Endothelial cell of umbilical vein (primary cell): ENCODE measurements around the gene CDC25C. TPM values are rescaled to one million over a fixed set of nuclear protein-coding genes. Genes with fewer than 3 reads are reported as not detected.
A peak's percentile ranks its signal among the peaks of the same experiment; 100 is the strongest.

Experiments
- BruUV-seq: library from RNA; stranded (reverse); fragments of 400-500 nt; replicated peaks from 2 replicates; lab custom pipeline; 2021; lab: Mats Ljungman, UMichigan
- CTCF ChIA-PET: fragments of 300-600, 350-600 bp; sonication (Branson Sonifier 250); formaldehyde crosslinking; loops from one replicate; lab custom pipeline; 2021; ENCODE audit warnings: antibody characterized with exemption, inconsistent platforms; lab: Charles Lee
- POLR2A ChIA-PET: fragments of 300-600, 350-600 bp; sonication (Branson Sonifier 250); formaldehyde crosslinking; loops from one replicate; lab custom pipeline; 2021; ENCODE audit warnings: antibody characterized with exemption, inconsistent platforms; lab: Charles Lee
- DNase-seq: peaks from one replicate; pipeline ENCODE4 v3.0.0-alpha.2; 2011; ENCODE audit warnings: low read depth, low spot score
- FAIRE-seq: peaks from 2 replicates; lab custom pipeline; 2011; peaks lifted over from hg19 to GRCh38; lab: Jason Lieb, UNC
- H2AFZ ChIP-seq: 2 replicates; pipeline ENCODE4 v1.6.0; 2012; ENCODE audit warnings: low read depth, low read length, control low read depth, inconsistent platforms
- H3K27ac ChIP-seq: 2 replicates; pipeline ENCODE4 v1.5.1; 2011; ENCODE audit warnings: low read depth, mild to moderate bottlenecking, control low read depth, low read length, moderate library complexity; ENCODE audit not compliant: insufficient read depth
- H3K27me3 ChIP-seq, 2 experiments: 2 replicates each; pipeline versions ENCODE4 v1.6.0 to v1.6.1; 2011; ENCODE audit warnings: low read length in 2 of 2, mixed read lengths in 1 of 2; ENCODE audit not compliant: control insufficient read depth in 2 of 2, insufficient read depth in 2 of 2
- H3K36me3 ChIP-seq, 2 experiments: 2 replicates in 1 of 2; 3 replicates in 1 of 2; pipeline ENCODE4 v1.5.1; 2011; ENCODE audit warnings: low read length in 2 of 2, mild to moderate bottlenecking in 1 of 2, moderate library complexity in 1 of 2; ENCODE audit not compliant: control insufficient read depth in 2 of 2, insufficient read depth in 2 of 2; ENCODE audit errors: extremely low read depth in 1 of 2
- H3K4me1 ChIP-seq: 3 replicates; pipeline ENCODE4 v1.5.1; 2011; ENCODE audit warnings: mild to moderate bottlenecking, low read length; ENCODE audit not compliant: control insufficient read depth, insufficient read depth; ENCODE audit errors: extremely low read depth
- H3K4me2 ChIP-seq: 2 replicates; pipeline ENCODE4 v1.6.1; 2011; ENCODE audit warnings: low read length, control low read depth, mixed read lengths; ENCODE audit not compliant: insufficient read depth
- H3K4me3 ChIP-seq, 3 experiments: fragments of 200-600 bp in 1 of 3; sonication (generic), shearing (Covaris generic) in 1 of 3; replicated peaks in 1 of 3; 2 replicates each; pipeline ENCODE4 v1.5.1; 2011 to 2016; ENCODE audit warnings: control low read depth in 3 of 3, low read length in 3 of 3, mild to moderate bottlenecking in 2 of 3, inconsistent platforms in 1 of 3, low read depth in 1 of 3, moderate library complexity in 1 of 3; ENCODE audit not compliant: insufficient read depth in 1 of 3
- H3K79me2 ChIP-seq: 2 replicates; pipeline ENCODE4 v1.6.0; 2012; ENCODE audit warnings: low read length, inconsistent platforms; ENCODE audit not compliant: control insufficient read depth, insufficient read depth
- H3K9ac ChIP-seq: replicated peaks from 2 replicates; pipeline ENCODE3; 2011; ENCODE audit warnings: low read length, control low read depth; ENCODE audit not compliant: insufficient read depth; ENCODE audit errors: extremely low read depth
- H3K9me1 ChIP-seq: replicated peaks from 3 replicates; pipeline ENCODE4 v1.6.0; 2011; ENCODE audit warnings: mild to moderate bottlenecking, low read length; ENCODE audit not compliant: control insufficient read depth, insufficient read depth; ENCODE audit errors: extremely low read depth
- H3K9me3 ChIP-seq: replicated peaks from 2 replicates; pipeline ENCODE4 v1.5.1; 2012; ENCODE audit warnings: low read length, inconsistent platforms; ENCODE audit not compliant: control insufficient read depth, insufficient read depth
- H4K20me1 ChIP-seq: replicated peaks from 2 replicates; pipeline ENCODE3; 2011; ENCODE audit warnings: mild to moderate bottlenecking, low read length; ENCODE audit not compliant: control insufficient read depth, insufficient read depth; ENCODE audit errors: extremely low read depth
- CTCF ChIP-seq, 2 donors: IDR thresholded peaks; 1 replicate in 1 of 2; 2 replicates in 1 of 2; pipeline ENCODE4 v1.5.1; 2011; ENCODE audit warnings: low read length in 2 of 2, mild to moderate bottlenecking in 2 of 2, moderate library complexity in 2 of 2, control low read depth in 1 of 2, inconsistent platforms in 1 of 2, low read depth in 1 of 2; ENCODE audit not compliant: insufficient read depth in 1 of 2; ENCODE audit errors: extremely low read depth in 1 of 2
- EZH2 ChIP-seq: IDR thresholded peaks from 2 replicates; pipeline ENCODE4 v1.6.1; 2012; ENCODE audit warnings: borderline replicate concordance, low read depth, mild to moderate bottlenecking, moderate library complexity, low read length, inconsistent platforms; ENCODE audit not compliant: severe bottlenecking
- FOS ChIP-seq: IDR thresholded peaks from 2 replicates; pipeline ENCODE4 v1.6.1; 2011; ENCODE audit warnings: mild to moderate bottlenecking, low read length, moderate library complexity, borderline replicate concordance; ENCODE audit not compliant: insufficient read depth
- JUN ChIP-seq: IDR thresholded peaks from 2 replicates; pipeline ENCODE4 v1.6.1; 2011; ENCODE audit warnings: borderline replicate concordance, low read depth; ENCODE audit not compliant: insufficient read length, insufficient read depth
- MAX ChIP-seq: IDR thresholded peaks from 2 replicates; pipeline ENCODE4 v1.6.1; 2011; ENCODE audit not compliant: insufficient read depth, insufficient read length
- POLR2A ChIP-seq: IDR thresholded peaks from 2 replicates; pipeline ENCODE4 v1.6.1; 2012; ENCODE audit warnings: low read depth, mild to moderate bottlenecking, control low read depth, low read length
- dilution Hi-C: fragments of 300-500 bp; cut with MboI; formaldehyde crosslinking; loops from one replicate; pipeline ENCODE4 v1.15.0; 2019; ENCODE audit warnings: low sequenced_read_pairs; ENCODE audit not compliant: extremely low pct_ligation_motif_present
- intact Hi-C: fragments of 100-400 bp; cut with micrococcal nuclease; formaldehyde crosslinking; loops from one replicate; pipeline ENCODE4 v1.10.0; 2022
- polyA plus RNA-seq, 4 experiments: library from polyadenylated mRNA; depleted of rRNA in 3 of 4; stranded (reverse) in 3 of 4; unstranded in 1 of 4; fragments of >200 nt; gene quantifications; 2 replicates each; pipeline versions ENCODE4 v1.2.1 to v1.2.3, GENCODE V29; 2011 to 2012; ENCODE audit warnings: missing spikeins in 1 of 4
- total RNA-seq: library from RNA; stranded (reverse); gene quantifications from 2 replicates; pipeline ENCODE4 v1.2.3, GENCODE V29; 2021

CDC25C gene
- total and polyA plus RNA-seq, 2 donors (not counting 3 experiments of a cell fraction or from before 2014, with no cell fraction given), result 8.1 to 13.6 TPM

- H4K20me1 ChIP-seq, result peaks cover 3% of the 10 kb centered on the region
- TF ChIP-seq EZH2 (no peak), FOS (peak; percentile 17)
- no peak overlapping the region for H3K4me3 ChIP-seq
- peak overlapping the region; percentile 61 for H3K4me2 ChIP-seq
- FAIRE-seq, result no peak
- no peaks in the 10 kb centered on the region for H3K9me1 ChIP-seq
- ChIA-PET POLR2A (no interaction called here), CTCF (interaction anchor here (1.0 to 6.6 kb wide), 3 partner anchors 16 to 148 kb away, joined by 3 to 71 read pairs (median 3); partner anchors contain the start of gene KDM3B)
- intact Hi-C loops, result loop anchor here (2.0 kb wide), 1 partner anchor 16 kb away; the partner anchor contains the start of gene KDM3B
- DNase-seq, result peak; percentile 40
- H3K9me3 ChIP-seq, result no peaks in the 10 kb centered on the region
- H3K27ac ChIP-seq, result peak overlapping the region; percentile 39
- no TSS peak for BruUV-seq
- H3K79me2 ChIP-seq, result peaks cover 59% of the 10 kb centered on the region
- dilution Hi-C loops, result no loop called here
- H2AFZ ChIP-seq, result no peak overlapping the region
- no peaks in the 10 kb centered on the region for H3K36me3 ChIP-seq
- peaks cover 20% of the 10 kb centered on the region for H3K4me1 ChIP-seq
- H3K27me3 ChIP-seq, result no peaks in the 10 kb centered on the region
- no peak overlapping the region for H3K9ac ChIP-seq
Measured at GRCh38 chr5:138369261-138369660, 37.7 kb upstream of the CDC25C start.

- DNase-seq (no peak), FAIRE-seq (no peak)
- Histone ChIP-seq H3K9me1 (no peaks in the 10 kb centered on the region), H3K27ac (no peak overlapping the region), H3K79me2 (peaks cover 70% of the 10 kb centered on the region), H2AFZ (no peak overlapping the region), H3K9ac (no peak overlapping the region), H3K4me1 (peaks cover 20% of the 10 kb centered on the region), H3K4me2 (no peak overlapping the region), H3K4me3 (no peak overlapping the region), H4K20me1 (peaks cover 3% of the 10 kb centered on the region), H3K36me3 (no peaks in the 10 kb centered on the region), H3K9me3 (no peaks in the 10 kb centered on the region), H3K27me3 (no peaks in the 10 kb centered on the region)
- CTCF ChIA-PET, result interaction anchor here (0.5 to 6.6 kb wide), 2 partner anchors 13 to 146 kb away, joined by 3 to 71 read pairs; partner anchors contain the start of gene KDM3B
- dilution Hi-C loops, result no loop called here
- TF ChIP-seq POLR2A (no peak), FOS (no peak), JUN (no peak), CTCF (IDR thresholded peaks at IDR 0.05; ENCODE audit: extremely low read depth in 1 of 2, insufficient read depth in 1 of 2, low read depth in 1 of 2, low read length in 2 of 2) (no peak), MAX (no peak)
- POLR2A ChIA-PET, result no interaction called here
- no TSS peak for BruUV-seq
- intact Hi-C loops, result no loop called here
Measured at GRCh38 chr5:138366632-138367382, 35.2 kb upstream of the CDC25C start.
